HG03139 (cell line): ENCODE results near the gene PLA2G6.
"Not testable (repeated sequence)": the region's sequence is repeated elsewhere in the genome, so short reads cannot be mapped to it uniquely, and the experiment has no call there.

ENCODE experiments used
- ATAC-seq: cut with Tn5 transposase; IDR thresholded peaks from one replicate; pipeline ENCODE4 v1.9.1; 2021; ENCODE audit not compliant: unreplicated experiment

PLA2G6 gene

DNA sequence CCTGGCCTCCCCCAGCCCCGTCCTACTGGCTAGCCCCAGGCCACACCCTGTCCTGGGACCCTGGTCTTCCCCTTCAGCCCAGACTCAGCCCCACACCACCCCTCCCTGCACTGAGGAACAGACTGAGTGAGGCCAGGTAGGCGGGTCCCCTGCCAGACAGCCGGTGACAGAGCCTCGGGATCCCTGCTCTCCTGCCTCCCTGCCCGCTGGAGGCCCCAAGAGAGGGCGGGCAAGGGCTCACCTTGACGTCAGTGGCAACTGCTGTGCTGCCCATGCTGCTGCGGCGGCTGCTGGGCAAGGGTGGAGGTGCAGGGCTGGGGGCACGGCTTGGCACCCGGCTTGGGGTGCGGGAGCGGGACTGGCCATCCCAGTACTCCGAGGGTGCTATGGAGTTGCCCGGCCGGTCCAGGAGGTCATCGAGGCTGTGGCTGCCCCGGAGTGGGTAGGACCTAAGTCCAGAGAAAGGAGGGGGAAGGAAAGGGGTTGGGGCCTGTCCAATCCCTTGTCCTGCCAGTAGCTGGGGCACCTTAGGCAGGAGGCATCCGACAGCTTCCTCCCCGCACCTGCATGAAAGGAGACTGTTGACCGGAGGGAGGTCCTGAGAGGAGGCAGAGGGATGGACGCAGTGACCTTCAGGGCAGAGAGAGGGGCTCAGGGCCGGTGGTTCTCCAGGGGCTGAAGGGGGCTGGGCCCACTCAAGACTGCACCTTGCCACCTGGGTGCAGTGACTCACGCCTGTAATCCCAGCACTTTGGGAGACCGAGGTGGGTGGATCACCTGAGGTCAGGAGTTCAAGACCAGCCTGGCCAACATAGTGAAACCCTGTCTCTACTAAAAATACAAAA lies 95.4 kb downstream of the PLA2G6 start:
- no peak for ATAC-seq

DNA sequence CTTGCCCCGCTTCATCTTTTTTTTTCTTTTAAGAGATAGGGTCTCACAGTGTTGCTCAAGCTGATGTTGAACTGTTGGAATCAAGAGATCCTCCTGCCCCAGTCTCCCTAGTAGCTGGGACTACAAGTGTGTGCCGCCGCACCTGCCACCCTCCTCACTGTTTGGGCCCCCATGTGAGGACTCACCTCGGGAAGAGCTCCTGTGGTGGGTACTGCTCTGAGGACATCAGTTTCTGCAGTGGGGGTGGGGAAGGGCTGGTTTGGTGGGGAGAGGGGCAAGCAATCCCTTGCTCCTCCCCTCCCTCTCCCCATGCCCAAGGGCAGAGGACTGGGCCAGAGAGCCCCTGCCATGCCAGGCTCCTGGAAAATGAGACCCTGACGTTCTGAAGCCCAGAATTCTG lies 96.1 kb downstream of the PLA2G6 start:
- no peak for ATAC-seq

DNA sequence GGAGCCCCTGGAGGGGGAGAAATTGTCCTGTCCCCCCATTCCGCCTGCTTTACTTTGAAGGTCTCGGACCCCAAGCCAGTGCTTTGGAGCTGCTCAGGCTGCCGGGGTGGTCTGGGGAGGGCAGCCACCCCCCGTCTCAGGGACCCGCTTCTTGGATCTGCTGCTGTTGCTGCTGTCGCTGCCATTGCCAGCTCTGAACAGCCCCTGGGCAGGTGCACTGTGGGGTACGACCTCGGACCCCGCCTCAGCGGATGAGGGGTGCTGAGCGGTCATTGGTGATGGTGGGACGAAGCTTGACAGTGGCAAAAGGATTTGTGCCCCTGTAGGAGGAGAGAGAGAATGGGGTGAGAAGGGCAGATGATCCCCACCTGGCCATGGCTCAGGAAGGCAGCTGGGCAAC lies 96.6 kb downstream of the PLA2G6 start:
- ATAC-seq, result no peak

DNA sequence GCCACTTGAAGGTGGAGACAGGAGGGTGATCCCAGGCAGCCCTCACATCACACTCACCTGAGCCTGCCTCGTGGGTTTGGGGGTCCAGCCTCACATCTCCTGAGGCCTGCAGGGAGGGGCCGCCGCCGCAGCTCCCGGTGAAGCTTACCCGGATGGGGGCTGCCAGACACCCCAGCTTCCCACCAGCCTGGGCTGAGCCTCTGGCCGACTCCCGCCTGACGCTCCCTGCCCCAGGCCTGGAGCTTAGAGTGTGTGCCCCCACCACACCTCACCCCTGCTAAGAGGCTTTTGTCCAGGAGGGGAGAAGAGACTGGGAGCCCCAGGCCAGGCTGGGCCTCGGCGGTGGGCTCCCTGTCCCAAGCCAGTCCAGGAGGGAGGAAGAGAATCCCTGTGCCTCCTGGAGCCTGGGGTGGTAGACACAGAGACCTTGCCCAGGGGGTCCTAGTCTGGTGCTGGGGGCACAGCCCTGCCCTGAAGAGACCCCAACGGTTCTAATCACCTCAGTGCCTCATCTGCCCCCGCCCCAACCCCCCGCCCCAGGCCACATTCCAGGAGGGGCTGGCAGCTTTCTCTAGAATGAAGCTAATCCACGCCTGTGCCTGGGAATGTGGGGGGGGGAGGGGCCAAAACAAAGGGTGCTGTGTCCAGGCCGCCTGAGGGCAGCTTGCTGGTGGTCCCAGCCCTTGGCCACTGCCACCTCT lies 97.5 kb downstream of the PLA2G6 start, which contains the start of gene SLC16A8:
Gene SLC16A8 (minus strand): TSS at position 254 of the 701 bp plus-strand sequence. CDS start 1,311 bp downstream, outside the sequence.
- ATAC-seq, result no peak

DNA sequence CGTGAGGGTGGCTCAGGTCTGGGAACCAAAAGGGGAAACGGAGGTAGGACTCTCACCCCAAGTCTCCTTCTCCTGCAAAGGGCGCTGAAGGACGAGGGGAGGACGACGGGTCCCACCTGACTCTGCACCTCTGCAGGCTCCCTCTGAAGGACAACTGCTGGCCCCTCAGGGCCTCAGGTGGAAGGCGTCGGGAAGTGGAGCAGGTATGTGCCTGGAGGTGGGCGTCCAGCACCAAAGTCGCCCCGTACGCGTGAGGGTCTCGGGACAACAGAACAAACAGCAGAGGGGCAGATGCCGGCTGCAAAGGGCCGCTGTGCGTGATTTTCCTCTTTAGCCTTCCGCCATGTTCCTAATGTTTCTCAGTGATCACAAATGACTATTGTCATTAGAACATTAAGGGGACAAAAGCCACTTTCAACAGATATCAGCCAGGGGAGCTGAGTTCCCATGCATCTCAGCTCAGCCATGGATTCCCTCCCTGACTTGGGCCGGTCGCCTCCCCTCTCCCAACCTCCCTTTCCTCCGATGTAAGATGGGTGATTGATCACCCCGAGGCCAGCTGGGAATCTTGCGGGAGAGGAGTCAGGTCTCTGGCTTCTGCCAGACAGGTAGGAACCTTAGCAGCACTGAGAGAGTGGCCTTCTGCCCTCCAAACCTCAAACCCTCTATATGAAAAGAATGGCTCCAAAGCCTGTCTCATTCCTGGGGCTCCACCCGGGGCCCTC lies 98.5 kb downstream of the PLA2G6 start:
- no peak for ATAC-seq

DNA sequence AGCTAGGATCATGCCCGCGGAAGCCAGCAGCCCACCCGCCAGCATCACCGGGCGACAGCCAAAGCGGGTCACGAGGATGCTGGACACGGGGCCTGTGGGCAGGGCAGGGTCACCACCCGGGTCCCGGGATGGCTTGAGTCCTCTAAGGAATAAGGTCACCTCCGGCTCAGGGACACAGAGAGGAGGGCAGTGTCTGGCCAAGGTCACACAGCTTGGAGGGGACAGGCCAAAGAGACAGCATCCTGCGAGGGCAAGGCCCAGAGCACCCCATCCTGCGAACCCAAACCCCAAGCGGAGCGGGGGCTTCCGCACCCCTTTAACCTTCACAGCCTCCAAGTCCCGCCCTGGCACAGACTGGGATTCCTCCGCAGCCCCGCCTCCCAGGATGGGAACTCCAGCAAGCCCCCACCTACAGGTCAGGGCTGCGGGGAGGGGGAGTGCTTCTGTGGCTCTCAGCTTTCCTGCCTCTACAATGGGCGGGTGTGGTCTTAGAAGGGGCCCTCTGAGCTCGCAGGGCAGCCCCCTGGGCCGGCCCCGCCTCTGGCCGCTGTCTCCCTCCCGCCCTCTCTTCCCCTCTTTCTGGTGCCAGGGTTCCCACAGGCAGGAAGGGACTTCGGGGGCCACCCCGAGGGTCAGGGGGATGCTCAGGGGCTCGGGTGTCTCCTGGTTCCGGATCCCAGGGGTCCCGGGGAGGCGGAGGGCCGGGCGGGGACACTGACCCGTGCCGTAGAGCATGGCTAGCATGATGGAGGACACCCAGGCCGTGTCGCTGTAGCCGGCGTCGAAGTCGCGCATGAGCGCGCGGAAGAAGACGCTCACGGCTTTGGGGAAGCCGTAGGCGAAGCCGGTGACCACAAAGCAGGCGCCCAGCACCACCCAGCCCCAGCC lies 99.4 kb downstream of the PLA2G6 start:
- no peak for ATAC-seq

DNA sequence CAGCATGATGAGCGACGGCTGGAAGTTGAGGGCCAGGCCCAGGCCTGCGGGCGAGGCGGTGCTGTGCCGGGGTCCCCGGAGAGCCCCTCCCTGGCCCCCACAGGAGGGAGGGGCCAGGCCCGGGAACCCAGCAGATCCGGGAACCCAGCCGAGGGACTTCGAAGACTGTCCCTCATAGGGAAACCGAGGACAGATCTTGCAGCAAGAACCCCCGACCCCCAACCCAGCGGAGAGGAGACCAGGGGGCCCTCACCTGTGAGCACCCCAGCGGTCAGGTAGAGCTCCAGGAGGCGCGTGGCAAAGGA lies 100.0 kb downstream of the PLA2G6 start:
- ATAC-seq, result no peak

DNA sequence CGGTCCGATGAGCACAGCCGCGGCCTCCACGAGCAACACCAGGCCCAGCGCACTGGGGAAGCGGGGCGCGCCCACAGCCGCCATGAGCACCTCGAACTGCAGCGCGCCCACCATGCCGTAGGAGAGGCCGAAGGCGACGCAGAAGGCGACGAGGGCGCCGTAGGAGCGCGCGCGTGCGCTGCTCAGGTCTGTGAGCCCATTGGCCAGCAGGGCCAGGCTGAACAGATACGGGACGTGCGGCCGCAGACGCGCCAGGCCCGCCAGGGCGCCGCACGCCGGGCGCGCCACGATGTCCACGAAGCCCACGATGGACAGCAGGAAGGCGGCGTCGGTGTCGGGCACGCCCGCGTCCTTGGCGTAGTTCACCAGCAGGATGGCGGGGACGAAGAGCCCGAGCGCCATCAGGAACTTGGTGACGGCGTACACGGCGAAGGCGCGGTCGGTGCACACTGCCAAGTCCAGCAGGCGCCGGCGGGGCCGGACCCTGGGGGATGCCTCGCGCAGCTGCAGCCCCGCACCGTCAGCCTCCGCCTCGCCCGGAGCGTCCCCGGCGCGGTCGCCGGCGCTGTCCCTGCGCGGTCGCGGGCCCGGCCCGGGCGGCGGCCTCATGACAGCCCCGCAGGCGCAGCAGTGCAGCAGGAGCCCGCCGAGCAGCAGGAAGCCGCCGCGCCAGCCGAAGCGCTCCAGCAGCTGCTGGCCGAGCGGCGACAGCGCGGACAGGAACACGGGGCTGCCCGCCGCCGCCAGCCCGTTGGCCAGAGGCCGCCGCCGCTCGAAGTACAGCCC lies 100.6 kb downstream of the PLA2G6 start:
- no peak for ATAC-seq

DNA sequence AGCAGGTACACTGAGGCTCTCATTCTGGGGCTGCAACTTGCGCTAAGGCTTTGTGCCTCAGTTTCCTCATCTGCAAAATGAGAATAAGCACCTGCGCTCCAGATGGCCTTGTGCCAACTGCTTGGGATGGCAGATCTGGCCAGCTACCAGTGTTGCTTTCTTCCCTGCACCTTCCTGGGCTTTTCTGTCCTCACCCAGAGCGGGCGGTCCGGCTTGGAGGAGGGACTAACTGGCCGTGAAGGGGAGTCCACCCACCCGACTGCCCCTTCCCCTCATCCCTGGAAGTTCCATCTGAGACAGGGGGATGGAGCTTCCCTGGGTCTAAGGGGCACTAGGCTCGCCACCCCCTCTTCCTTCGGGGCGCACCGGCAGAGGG lies 101.2 kb downstream of the PLA2G6 start:
- no peak for ATAC-seq

DNA sequence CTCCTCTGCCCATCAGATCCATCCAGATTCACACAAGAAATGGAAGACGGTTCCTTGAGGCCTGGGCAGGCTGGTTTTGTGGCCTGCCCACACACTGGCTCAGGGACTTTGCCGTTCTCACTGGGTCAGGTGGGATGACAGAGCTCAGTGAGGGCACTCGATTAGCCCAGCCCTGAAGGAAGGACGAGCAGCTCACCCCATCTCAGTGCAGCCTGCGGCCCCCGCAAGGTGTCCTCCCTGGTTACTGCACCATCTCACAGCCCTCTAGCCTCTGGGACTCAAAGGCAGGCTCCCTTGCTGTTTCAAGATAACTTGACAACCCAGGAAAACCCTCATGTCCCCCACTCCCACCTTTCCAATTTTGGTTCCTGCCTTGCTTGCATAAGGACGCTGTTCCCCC lies 101.8 kb downstream of the PLA2G6 start:
- no peak for ATAC-seq

DNA sequence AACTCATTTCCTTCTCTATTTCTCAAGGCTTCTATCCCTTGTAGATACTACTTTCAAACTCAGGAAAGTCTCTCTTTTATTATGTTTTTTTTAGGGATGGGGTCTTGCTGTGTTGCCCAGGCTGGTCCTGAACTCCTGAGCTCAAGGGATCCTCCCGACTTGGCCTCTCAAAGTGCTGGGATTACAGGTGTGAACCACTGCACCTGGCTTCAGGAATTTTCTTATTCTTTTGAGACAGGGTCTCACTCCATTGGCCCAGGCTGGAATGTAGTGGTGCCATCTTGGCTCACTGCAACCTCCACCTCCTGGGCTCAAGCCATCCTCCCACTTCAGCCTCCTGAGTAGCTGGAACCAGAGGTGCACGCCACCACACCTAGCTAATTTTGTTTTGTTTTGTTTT lies 102.4 kb downstream of the PLA2G6 start:
- ATAC-seq, result not testable (repeated sequence)

DNA sequence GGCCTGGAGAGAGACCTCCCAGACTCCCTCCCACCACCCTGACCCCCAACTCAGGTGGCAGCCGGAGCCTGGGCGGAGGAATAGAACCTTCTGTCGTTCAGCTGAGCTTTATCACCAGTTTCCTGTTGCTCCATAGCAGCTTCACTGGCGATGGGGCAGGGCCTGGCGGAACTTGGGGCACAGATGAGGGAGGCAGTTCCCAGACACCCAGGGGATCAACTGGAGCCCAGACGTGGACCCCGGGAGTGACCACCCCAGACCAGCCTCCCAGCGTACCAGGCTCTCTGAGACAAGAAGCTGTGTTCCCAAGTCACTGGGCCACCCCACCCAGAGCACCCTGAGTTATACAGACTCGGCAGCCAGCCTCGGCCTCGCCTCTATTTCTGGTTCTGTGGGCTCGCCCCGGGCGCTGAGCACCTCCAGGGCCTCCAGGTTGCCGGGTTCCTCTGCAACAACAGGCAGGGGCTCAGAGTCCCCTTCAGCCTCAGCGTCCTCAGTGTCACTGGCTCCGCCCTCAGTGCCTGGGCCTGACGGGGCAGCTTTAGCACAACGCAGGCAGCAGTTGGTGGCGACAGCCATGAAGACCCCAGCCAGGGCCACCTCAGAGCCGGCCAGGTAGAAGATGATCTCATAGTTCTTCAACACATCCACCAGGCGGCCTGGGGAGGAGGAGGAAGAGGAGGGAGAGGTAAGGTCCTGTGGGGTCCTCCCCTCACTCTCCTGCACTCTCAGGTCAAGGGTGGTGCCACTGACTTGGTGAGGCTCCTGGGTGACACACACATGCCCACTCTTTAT lies 103.4 kb downstream of the PLA2G6 start:
- ATAC-seq, result no peak

DNA sequence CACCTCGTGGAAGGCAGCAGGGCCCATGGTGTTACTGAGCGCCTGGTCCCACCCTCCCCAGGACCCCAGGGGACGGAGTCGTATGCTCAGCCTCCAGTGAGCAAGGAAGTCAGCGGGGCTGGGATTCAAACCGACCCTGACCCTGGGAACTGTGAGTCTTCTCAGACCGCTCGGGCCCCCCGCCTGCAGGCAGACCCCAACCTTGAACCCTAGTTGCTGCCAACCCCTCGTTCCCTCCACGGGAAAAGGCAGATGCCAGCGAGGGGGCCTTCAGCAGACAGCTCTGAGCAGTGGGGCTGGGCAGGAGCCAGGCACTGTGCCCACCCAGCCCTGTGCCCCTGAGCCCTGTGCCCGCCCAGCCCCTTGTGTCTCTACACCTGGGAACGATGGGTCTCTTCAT lies 104.0 kb downstream of the PLA2G6 start:
- ATAC-seq, result no peak

DNA sequence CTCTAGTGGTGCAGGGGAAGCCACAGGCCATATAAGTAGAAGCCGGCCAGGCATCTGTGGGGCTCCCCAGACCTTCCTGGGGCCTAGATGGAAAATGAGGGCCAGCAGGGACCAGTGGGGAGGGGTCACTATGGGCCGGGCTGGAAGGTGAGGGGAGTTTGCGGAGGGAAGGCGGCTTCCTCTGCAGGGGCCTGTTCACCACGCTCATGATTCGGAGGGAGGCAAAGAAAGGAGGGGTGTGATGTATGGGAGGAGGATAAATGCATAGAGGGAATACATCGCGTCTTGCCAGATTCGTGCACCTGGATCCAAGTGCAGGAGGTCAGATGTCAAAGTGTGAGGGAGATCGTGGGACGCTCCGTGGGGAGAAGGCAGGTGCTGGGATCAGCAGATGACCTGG lies 104.5 kb downstream of the PLA2G6 start:
- no peak for ATAC-seq

DNA sequence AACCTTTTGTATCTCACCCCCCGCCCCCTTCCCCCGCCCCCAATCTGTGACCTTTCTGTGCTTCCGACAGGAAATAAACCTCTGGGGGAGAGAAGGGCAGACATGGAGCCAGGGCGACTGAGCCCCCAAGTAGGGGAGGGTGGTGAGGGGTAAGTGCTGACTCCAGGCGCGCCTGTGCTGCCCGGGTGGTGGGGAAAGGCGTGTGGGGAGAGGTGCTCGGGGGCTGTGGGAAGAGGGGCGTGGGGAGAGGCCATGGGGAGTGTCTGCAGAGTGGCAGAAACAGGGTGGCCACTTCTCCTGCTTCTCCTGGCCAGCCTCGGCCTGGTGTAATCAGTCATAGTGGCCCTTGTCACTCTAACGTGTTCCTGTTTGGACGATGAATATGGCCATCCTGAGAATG lies 105.7 kb downstream of the PLA2G6 start:
- ATAC-seq, result no peak

DNA sequence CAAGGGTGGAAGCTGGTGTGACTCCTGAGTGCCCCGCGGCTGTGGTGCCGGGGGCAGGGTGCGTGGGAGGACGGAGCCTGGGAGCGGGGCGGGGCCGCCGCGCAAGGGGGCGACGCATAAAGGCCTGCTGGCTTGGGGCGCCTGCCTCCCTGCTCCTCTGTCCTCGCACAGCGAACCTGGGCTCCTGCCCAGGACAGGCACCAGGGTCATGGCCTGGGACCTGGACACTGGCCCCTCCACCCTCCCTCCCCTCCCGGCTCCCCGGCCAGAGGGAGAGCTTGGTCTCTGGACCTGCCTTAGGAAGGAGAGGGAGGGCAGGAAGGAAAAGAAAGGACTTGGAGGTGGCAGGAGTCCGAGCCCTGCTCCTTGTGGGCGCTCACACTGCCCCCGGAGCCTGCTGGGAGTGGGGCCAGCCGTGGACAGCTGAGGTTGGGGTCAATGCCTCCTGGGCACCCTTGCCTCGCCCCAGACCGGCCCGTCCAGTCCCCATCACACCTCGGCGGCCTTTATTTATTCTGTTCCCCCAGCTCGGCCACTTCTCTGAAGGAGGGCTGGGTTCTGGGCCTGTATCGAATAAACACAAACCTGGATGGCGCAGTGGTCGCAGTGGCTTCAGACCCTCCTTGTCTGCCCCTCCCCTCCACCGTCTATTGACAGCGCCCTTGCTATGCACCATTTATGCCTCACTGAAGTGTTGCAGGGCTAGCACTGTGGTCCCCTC lies 106.4 kb downstream of the PLA2G6 start:
- ATAC-seq, result no peak

DNA sequence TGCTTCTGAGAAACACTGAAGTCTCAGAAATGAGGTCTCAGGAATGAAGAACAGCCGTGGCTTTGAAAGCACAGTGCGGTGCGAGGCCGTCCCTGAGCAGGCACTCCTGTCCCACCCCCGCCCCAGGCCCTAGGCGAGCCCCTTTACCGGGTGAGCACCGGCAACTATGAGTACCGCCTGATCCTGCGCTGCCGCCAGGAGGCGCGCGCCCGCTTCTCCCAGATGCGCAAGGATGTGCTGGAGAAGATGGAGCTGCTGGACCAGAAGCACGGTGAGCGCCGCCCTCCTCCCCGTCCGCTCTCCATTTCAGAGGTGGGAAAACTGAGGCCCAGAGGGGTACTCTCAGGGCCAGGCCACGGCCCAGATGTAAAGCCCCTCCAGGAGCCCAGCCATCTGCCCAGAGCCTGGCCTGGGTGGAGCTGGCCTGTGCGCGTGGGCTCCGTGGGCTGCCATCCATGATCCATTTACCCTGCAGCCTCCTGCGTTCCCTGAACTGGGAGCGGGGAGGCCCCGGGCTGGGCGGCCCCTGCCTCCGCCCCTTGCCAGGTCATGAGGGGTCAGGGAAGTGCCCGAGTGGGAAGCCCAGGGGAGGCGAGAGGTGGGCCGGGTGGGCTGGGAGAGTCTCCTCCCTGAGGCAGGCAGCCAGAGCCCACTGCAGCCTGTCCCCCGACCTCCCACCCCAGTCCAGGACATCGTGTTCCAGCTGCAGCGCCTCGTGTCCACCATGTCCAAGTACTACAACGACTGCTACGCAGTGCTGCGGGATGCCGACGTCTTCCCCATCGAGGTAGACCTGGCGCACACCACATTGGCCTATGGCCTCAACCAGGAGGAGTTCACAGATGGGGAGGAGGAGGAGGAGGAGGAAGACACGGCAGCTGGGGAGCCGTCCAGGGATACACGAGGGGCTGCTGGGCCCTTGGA lies 107.2 kb downstream of the PLA2G6 start:
- ATAC-seq, result no peak
